GM12864 (cell line): ENCODE measurements around the gene ZNF555.
"Not testable (repeated sequence)": the region's sequence is repeated elsewhere in the genome, so short reads cannot be mapped to it uniquely, and the experiment has no call there.

Source experiments
- DNase-seq: peaks from one replicate; pipeline ENCODE4 v3.0.0-alpha.2; 2011; ENCODE audit warnings: low read depth
- H3K4me3 ChIP-seq: 2 replicates; pipeline ENCODE4 v1.5.1; 2011; ENCODE audit warnings: mild to moderate bottlenecking, low read depth, low read length, control low read depth
- CTCF ChIP-seq: IDR thresholded peaks from 2 replicates; pipeline ENCODE4 v1.5.1; 2011; ENCODE audit warnings: low read depth, mild to moderate bottlenecking, moderate library complexity, low read length, control low read depth, inconsistent platforms; ENCODE audit errors: missing control alignments

The ZNF555 gene

GRCh38 chr19:2896694-2897093 lies 55.4 kb downstream of the ZNF555 start:
- DNase-seq, result no peak
- no peak overlapping the region for H3K4me3 ChIP-seq
- no peak for TF ChIP-seq CTCF

GRCh38 chr19:2900296-2901252 lies 59.3 kb downstream of the ZNF555 start, which contains the start of gene ZNF57:
TSS of gene ZNF57 (plus strand) at chr19:2900928. CDS start at chr19:2901046, 118 bp downstream.
- no peak for TF ChIP-seq CTCF
- peak; percentile 92 for DNase-seq
- H3K4me3 ChIP-seq, result peak within 1 kb of the TSS; percentile 71

- DNase-seq, result no peak
- no peak overlapping the region for H3K4me3 ChIP-seq
- TF ChIP-seq CTCF, result no peak
These were observed 61.4 kb downstream of the ZNF555 start for GRCh38 chr19:2902590-2903218.

GRCh38 chr19:2903326-2903725 lies 62.1 kb downstream of the ZNF555 start:
- DNase-seq, H3K4me3 ChIP-seq: not testable (repeated sequence)

- H3K4me3 ChIP-seq, result no peak overlapping the region
- no peak for DNase-seq
- TF ChIP-seq CTCF, result no peak
These were observed 64.7 kb downstream of the ZNF555 start for GRCh38 chr19:2905918-2906519.

GRCh38 chr19:2906631-2907195 lies 65.4 kb downstream of the ZNF555 start:
- TF ChIP-seq CTCF, result no peak
- no peak for DNase-seq
- H3K4me3 ChIP-seq, result no peak overlapping the region
